ENCODE results near the gene ART4. TPM values are rescaled to one million over a fixed set of nuclear protein-coding genes. Genes with fewer than 3 reads are reported as not detected.
A peak's percentile ranks its signal among the peaks of the same experiment; 100 is the strongest.

Gene ART4
- total RNA-seq, 4 donors from 2014 or later, result 0.13 to 1.7 (median 0.62) TPM

DNA sequence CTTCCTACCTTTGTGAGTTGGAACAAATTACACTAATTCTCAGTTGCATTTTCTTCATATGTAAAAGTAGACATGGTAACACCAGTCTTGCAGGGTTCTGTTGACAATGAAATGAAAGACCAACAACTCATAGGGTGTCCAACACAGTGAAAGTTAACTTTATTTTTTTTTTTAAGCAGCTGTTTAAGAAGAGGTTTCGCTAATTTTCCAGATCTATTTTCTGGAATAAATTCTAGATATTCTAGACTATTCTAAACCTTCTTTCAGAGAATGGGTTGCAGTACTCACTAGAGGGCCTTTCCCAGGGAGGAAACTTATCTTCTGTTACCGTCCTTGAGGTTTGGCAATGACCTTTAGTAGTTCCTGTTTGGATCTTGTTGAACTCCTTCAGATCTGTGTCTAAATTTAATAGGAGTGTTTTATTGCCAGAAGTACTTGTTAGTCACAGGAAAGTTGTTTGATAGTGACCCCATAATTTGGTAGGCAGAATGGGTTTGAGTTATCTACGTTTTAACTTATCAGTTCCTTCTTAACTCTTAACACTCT is 2.8 kb upstream of the ART4 start:
- ATAC-seq, result no peak
- 31 to 42% methylated on average over 2 to 3 of the region's 3 CpGs for WGBS, 2 donors (ENCODE audit: low coverage in 1 of 2)
- H3K36me3 ChIP-seq, result no peaks in the 10 kb centered on the region
- H3K27ac ChIP-seq, result peak overlapping the region; percentile 12 to 36 (median 23)
- H3K9me3 ChIP-seq, result no peaks in the 10 kb centered on the region
- H3K4me3 ChIP-seq, result no peak overlapping the region
- peaks cover 6 to 61% (median 21%) of the 10 kb centered on the region in 3 donors for H3K4me1 ChIP-seq
- no peaks in the 10 kb centered on the region for H3K27me3 ChIP-seq
- TF ChIP-seq POLR2A (IDR thresholded peaks at IDR 0.05), result no peak
- no peak for TF ChIP-seq EP300 (IDR thresholded peaks at IDR 0.05)
- no peak for TF ChIP-seq POLR2AphosphoS5 (IDR thresholded peaks at IDR 0.05)
- TF ChIP-seq, protein P1, sequence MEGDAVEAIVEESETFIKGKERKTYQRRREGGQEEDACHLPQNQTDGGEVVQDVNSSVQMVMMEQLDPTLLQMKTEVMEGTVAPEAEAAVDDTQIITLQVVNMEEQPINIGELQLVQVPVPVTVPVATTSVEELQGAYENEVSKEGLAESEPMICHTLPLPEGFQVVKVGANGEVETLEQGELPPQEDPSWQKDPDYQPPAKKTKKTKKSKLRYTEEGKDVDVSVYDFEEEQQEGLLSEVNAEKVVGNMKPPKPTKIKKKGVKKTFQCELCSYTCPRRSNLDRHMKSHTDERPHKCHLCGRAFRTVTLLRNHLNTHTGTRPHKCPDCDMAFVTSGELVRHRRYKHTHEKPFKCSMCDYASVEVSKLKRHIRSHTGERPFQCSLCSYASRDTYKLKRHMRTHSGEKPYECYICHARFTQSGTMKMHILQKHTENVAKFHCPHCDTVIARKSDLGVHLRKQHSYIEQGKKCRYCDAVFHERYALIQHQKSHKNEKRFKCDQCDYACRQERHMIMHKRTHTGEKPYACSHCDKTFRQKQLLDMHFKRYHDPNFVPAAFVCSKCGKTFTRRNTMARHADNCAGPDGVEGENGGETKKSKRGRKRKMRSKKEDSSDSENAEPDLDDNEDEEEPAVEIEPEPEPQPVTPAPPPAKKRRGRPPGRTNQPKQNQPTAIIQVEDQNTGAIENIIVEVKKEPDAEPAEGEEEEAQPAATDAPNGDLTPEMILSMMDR (IDR thresholded peaks at IDR 0.05), result no peak

DNA sequence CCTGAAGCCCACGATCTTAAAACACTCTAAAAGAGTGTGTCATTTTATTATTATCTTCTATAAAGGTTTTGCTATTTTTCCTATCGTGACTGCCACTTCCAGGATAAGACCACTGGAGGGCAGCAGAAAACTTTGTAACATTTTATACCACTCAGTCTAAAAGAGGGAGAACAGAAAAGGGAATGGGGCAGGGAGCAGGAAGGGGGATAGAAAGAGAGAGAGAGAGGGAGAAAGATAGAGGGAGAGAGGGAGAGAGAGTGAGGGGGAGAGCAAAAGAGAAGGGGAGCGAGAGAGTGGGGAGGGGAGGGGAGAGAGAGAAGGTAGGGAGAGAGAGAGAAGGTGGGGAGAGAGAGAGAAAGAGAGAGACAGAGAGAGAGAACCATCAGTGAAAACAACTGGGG is 2.0 kb upstream of the ART4 start:
- no peak overlapping the region for H3K4me3 ChIP-seq
- peak overlapping the region; percentile 12 to 36 (median 23) for H3K27ac ChIP-seq
- H3K27me3 ChIP-seq, result no peaks in the 10 kb centered on the region
- no peaks in the 10 kb centered on the region for H3K9me3 ChIP-seq
- H3K36me3 ChIP-seq, result no peaks in the 10 kb centered on the region
- ATAC-seq, result peak; percentile 48
- TF ChIP-seq EP300 (IDR thresholded peaks at IDR 0.05) (no peak), POLR2AphosphoS5 (IDR thresholded peaks at IDR 0.05) (no peak), POLR2A (IDR thresholded peaks at IDR 0.05) (no peak)
- TF ChIP-seq, protein P1 (IDR thresholded peaks at IDR 0.05), result peak; percentile 73 to 90 (median 86)
- peaks cover 13 to 67% (median 21%) of the 10 kb centered on the region in 3 donors for H3K4me1 ChIP-seq
- 3 to 7% methylated on average over 3 of the region's 3 CpGs for WGBS, 2 donors (ENCODE audit: low coverage in 1 of 2)

DNA sequence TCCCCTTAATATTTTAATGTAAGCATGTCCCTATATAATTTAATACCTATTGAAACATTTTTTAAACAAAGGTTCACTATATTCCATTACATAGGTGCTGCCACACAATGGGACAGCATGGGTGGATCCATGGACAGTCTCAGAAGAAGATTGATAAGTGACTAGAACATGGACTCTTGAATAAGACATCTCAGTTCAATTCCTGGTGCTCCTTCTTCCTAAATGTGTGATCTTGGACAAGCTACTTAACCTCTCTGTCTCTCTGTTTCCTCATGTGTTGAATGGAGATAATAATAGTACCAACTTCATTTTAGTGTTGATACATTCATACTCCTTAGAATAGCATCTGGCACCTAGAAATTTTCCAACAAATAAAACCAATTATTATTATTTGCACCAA is 1.1 kb upstream of the ART4 start:
- Histone ChIP-seq H3K27me3 (no peaks in the 10 kb centered on the region), H3K36me3 (no peaks in the 10 kb centered on the region), H3K4me1 (peaks cover 14 to 60% (median 21%) of the 10 kb centered on the region in 3 donors), H3K4me3 (no peak overlapping the region), H3K27ac (no peak overlapping the region), H3K9me3 (no peaks in the 10 kb centered on the region)
- ATAC-seq, result no peak
- TF ChIP-seq EP300 (IDR thresholded peaks at IDR 0.05), result no peak
- no peak for TF ChIP-seq POLR2A (IDR thresholded peaks at IDR 0.05)
- no peak for TF ChIP-seq POLR2AphosphoS5 (IDR thresholded peaks at IDR 0.05)
- TF ChIP-seq, protein P1 (IDR thresholded peaks at IDR 0.05), result no peak

DNA sequence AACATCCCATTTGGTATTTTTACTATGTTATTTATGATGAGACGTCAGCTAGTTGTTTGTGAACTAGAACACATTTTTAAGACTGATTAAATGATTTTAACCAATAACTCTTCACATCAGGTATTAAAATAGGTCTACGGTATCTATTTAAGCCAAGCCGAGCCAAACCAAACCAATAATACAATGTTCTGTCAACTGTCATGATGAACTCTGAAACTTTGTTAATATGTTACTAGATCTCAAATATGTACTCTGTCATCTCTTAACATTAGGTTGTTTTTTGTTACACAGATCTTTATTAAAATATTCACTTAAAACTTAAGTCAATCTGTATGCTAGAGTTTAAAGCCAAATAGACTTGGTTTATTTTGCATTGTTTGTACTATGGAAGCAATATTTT is 1.0 kb downstream of the ART4 start:
- ATAC-seq, result no peak
- no peaks in the 10 kb centered on the region for H3K36me3 ChIP-seq
- peaks cover 14 to 57% (median 21%) of the 10 kb centered on the region in 3 donors for H3K4me1 ChIP-seq
- no peaks in the 10 kb centered on the region for H3K9me3 ChIP-seq
- no peak overlapping the region for H3K4me3 ChIP-seq
- TF ChIP-seq EP300 (IDR thresholded peaks at IDR 0.05), result no peak
- TF ChIP-seq, protein P1 (IDR thresholded peaks at IDR 0.05), result no peak
- no peak for TF ChIP-seq POLR2AphosphoS5 (IDR thresholded peaks at IDR 0.05)
- TF ChIP-seq POLR2A (IDR thresholded peaks at IDR 0.05), result no peak
- 71 to 79% methylated on average over 3 of the region's 3 CpGs for WGBS, 2 donors (ENCODE audit: low coverage in 1 of 2)
- H3K27ac ChIP-seq, result peak overlapping the region; percentile 44 to 69 (median 56)
- no peaks in the 10 kb centered on the region for H3K27me3 ChIP-seq

DNA sequence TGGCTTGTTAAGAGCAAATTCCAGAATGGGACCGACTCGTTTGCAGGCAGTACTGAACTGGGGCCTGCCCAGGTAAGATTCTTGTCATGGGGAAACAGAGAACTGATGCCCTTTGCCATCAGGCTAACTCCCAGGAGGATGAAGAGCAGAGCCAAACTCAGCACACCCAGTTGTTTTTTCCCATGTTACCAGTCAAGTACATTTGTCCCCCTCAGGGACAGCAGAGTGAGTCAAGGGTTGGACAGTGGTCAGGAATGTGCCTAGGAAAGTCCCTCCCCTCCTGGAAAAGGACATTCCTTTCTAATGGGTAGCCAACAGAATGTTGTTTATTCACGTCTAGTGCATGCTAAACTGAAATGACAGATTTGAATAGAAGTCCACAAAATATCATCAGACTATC is 1.6 kb downstream of the ART4 start:
- TF ChIP-seq, protein P1 (IDR thresholded peaks at IDR 0.05), result no peak
- peak; percentile 87 for TF ChIP-seq POLR2AphosphoS5 (IDR thresholded peaks at IDR 0.05)
- Histone ChIP-seq H3K9me3 (no peaks in the 10 kb centered on the region), H3K27me3 (no peaks in the 10 kb centered on the region), H3K4me3 (no peak overlapping the region), H3K36me3 (no peaks in the 10 kb centered on the region), H3K4me1 (peaks cover 14 to 52% (median 21%) of the 10 kb centered on the region in 3 donors), H3K27ac (peak overlapping the region; percentile 44 to 69 (median 56))
- ATAC-seq, result peak; percentile 94
- 15 to 17% methylated on average over 3 of the region's 3 CpGs for WGBS, 2 donors (ENCODE audit: low coverage in 1 of 2)
